RPMI7951 (cell line): ENCODE data around the gene MAD1L1. TPM values are rescaled to one million over a fixed set of nuclear protein-coding genes. Genes with fewer than 3 reads are reported as not detected.

Source experiments
- DNase-seq: peaks from one replicate; pipeline ENCODE4 v3.0.0-alpha.2; 2012; ENCODE audit warnings: low read depth
- total RNA-seq: library from RNA; depleted of rRNA; stranded (reverse); fragments of >200 nt; shearing (Covaris generic); gene quantifications from 2 replicates; pipeline ENCODE4 v1.2.3, GENCODE V29; 2014

The MAD1L1 gene
- total RNA-seq, 1 experiment from 2014 or later: 133 TPM

- no peak for DNase-seq
Observed at GRCh38 chr7:2218444-2218785, 14.3 kb downstream of the MAD1L1 start.

GRCh38 chr7:2217716-2218443, 14.9 kb downstream of the MAD1L1 start:
- DNase-seq: peak; percentile 29

- no peak for DNase-seq
Observed at GRCh38 chr7:2217206-2217605, 15.5 kb downstream of the MAD1L1 start.

- no peak for DNase-seq
Observed at GRCh38 chr7:2215851-2216250, 16.9 kb downstream of the MAD1L1 start.

GRCh38 chr7:2214636-2215035, 18.1 kb downstream of the MAD1L1 start:
- no peak for DNase-seq

GRCh38 chr7:2213551-2214215, 19.1 kb downstream of the MAD1L1 start:
- no peak for DNase-seq

- DNase-seq: no peak
Observed at GRCh38 chr7:2212906-2213305, 19.8 kb downstream of the MAD1L1 start.

- no peak for DNase-seq
Observed at GRCh38 chr7:2211926-2212325, 20.8 kb downstream of the MAD1L1 start.

- no peak for DNase-seq
Observed at GRCh38 chr7:2211259-2211880, 21.4 kb downstream of the MAD1L1 start.

- no peak for DNase-seq
Observed at GRCh38 chr7:2210551-2211258, 22.0 kb downstream of the MAD1L1 start.

- DNase-seq: no peak
Observed at GRCh38 chr7:2209961-2210323, 22.8 kb downstream of the MAD1L1 start.

GRCh38 chr7:2209146-2209960, 23.4 kb downstream of the MAD1L1 start:
- DNase-seq: peak; percentile 57

- DNase-seq: no peak
Observed at GRCh38 chr7:2208712-2209111, 24.0 kb downstream of the MAD1L1 start.

GRCh38 chr7:2205036-2205780, 27.5 kb downstream of the MAD1L1 start:
- DNase-seq: no peak

GRCh38 chr7:2204446-2204845, 28.3 kb downstream of the MAD1L1 start:
- no peak for DNase-seq

- no peak for DNase-seq
Observed at GRCh38 chr7:2203766-2204300, 28.9 kb downstream of the MAD1L1 start.

GRCh38 chr7:2202901-2203765, 29.6 kb downstream of the MAD1L1 start:
- no peak for DNase-seq

GRCh38 chr7:2202361-2202761, 30.4 kb downstream of the MAD1L1 start:
- no peak for DNase-seq

- DNase-seq: no peak
Observed at GRCh38 chr7:2201686-2202360, 30.9 kb downstream of the MAD1L1 start.
